Measurements from ENCODE around the gene OR10T2.
"Not testable (repeated sequence)": the region's sequence is repeated elsewhere in the genome, so short reads cannot be mapped to it uniquely, and the experiment has no call there.

Gene OR10T2

GRCh38 chr1:158398818-158399514 lies at the start of gene OR10T2:
Gene OR10T2 (minus strand): TSS chr1:158399466. CDS start chr1:158399466, 0 bp downstream.
- no peak for DNase-seq

- DNase-seq: no peak
These were observed 46.1 kb upstream of the OR10T2 start for GRCh38 chr1:158445376-158445775.

- no peak for DNase-seq
These were observed 35.5 kb upstream of the OR10T2 start for GRCh38 chr1:158434741-158435140.

- not testable (repeated sequence) for DNase-seq
These were observed 30.9 kb upstream of the OR10T2 start for GRCh38 chr1:158430163-158430562.

GRCh38 chr1:158426137-158426536 lies 26.9 kb upstream of the OR10T2 start, which contains the start of gene OR10K2:
Gene OR10K2 (minus strand): TSS chr1:158426237. CDS start chr1:158420866, 5,371 bp downstream.
- DNase-seq: no peak

- DNase-seq: no peak
These were observed 25.8 kb upstream of the OR10T2 start for GRCh38 chr1:158425027-158425426.

GRCh38 chr1:158422212-158422611 lies 22.9 kb upstream of the OR10T2 start:
- no peak for DNase-seq

GRCh38 chr1:158417586-158417985 lies 18.3 kb upstream of the OR10T2 start:
- no peak for DNase-seq

GRCh38 chr1:158414651-158415345 lies 15.5 kb upstream of the OR10T2 start:
- no peak for DNase-seq

- DNase-seq: no peak
These were observed 7.8 kb upstream of the OR10T2 start for GRCh38 chr1:158407092-158407491.

GRCh38 chr1:158400871-158401270 lies 1.6 kb upstream of the OR10T2 start:
- DNase-seq: no peak

- no peak for DNase-seq
These were observed 2.6 kb downstream of the OR10T2 start for GRCh38 chr1:158396646-158397045.

GRCh38 chr1:158393476-158393875 lies 5.8 kb downstream of the OR10T2 start:
- DNase-seq: no peak

GRCh38 chr1:158391099-158391498 lies 8.2 kb downstream of the OR10T2 start:
- no peak for DNase-seq

- no peak for DNase-seq
These were observed 8.9 kb downstream of the OR10T2 start for GRCh38 chr1:158390331-158390730.

GRCh38 chr1:158374860-158375259 lies 24.4 kb downstream of the OR10T2 start:
- no peak for DNase-seq

GRCh38 chr1:158374101-158374500 lies 25.2 kb downstream of the OR10T2 start:
- not testable (repeated sequence) for DNase-seq

- DNase-seq: no peak
These were observed 27.9 kb downstream of the OR10T2 start for GRCh38 chr1:158371188-158371953.

- no peak for DNase-seq
These were observed 32.5 kb downstream of the OR10T2 start for GRCh38 chr1:158366783-158367182.

GRCh38 chr1:158362941-158363340 lies 36.3 kb downstream of the OR10T2 start:
- no peak for DNase-seq

- DNase-seq: no peak
These were observed 36.8 kb downstream of the OR10T2 start for GRCh38 chr1:158362482-158362881.

GRCh38 chr1:158357441-158357840 lies 41.8 kb downstream of the OR10T2 start:
- DNase-seq: no peak

GRCh38 chr1:158356616-158357015 lies 42.6 kb downstream of the OR10T2 start:
- DNase-seq: no peak
